MM.1S (cell line): ENCODE results near the gene FAM50B.

Experiments
- CTCF ChIP-seq: fragments of 300-600 bp; sonication (generic); IDR thresholded peaks from 2 replicates; pipeline ENCODE4 v1.5.1; 2016; ENCODE audit warnings: antibody characterized with exemption, low read length, mixed read lengths
- EZH2 ChIP-seq: fragments of 300-600 bp; sonication (generic); optimal IDR thresholded peaks from 2 replicates; pipeline ENCODE3; 2017; ENCODE audit warnings: low read depth, mild to moderate bottlenecking, antibody characterized with exemption, low read length, mixed read lengths
- EZH2phosphoT487 ChIP-seq: fragments of 300-600 bp; sonication (generic); IDR thresholded peaks from 2 replicates; pipeline ENCODE4 v1.6.1; 2018; ENCODE audit warnings: antibody characterized with exemption, low read length

GRCh38 chr6:3814539-3814938 lies 34.6 kb upstream of the FAM50B start:
- TF ChIP-seq CTCF (no peak), EZH2 (no peak), EZH2phosphoT487 (no peak)
